Ishikawa (cell line): ENCODE measurements around the gene TRIM36.

Experiments
- CEBPB ChIP-seq: IDR thresholded peaks from 2 replicates; pipeline ENCODE4 v1.6.1; 2012
- EP300 ChIP-seq: IDR thresholded peaks from 2 replicates; pipeline ENCODE4 v1.6.1; 2012; ENCODE audit warnings: borderline replicate concordance
- NFIC ChIP-seq: IDR thresholded peaks from 2 replicates; pipeline ENCODE4 v1.6.1; 2012
- RAD21 ChIP-seq: IDR thresholded peaks from 2 replicates; pipeline ENCODE4 v1.6.1; 2012; ENCODE audit warnings: low read depth
- TAF1 ChIP-seq: IDR thresholded peaks from 2 replicates; pipeline ENCODE4 v1.6.1; 2012; ENCODE audit warnings: low read depth, mild to moderate bottlenecking
- TCF12 ChIP-seq: IDR thresholded peaks from 2 replicates; pipeline ENCODE4 v1.6.1; 2012; ENCODE audit warnings: low read depth
- YY1 ChIP-seq: IDR thresholded peaks from 2 replicates; pipeline ENCODE4 v1.6.1; 2012; ENCODE audit warnings: low read depth
- TF ChIP-seq, protein P1 (sequence below): IDR thresholded peaks from 2 replicates; pipeline ENCODE4 v1.6.1; 2012

DNA sequence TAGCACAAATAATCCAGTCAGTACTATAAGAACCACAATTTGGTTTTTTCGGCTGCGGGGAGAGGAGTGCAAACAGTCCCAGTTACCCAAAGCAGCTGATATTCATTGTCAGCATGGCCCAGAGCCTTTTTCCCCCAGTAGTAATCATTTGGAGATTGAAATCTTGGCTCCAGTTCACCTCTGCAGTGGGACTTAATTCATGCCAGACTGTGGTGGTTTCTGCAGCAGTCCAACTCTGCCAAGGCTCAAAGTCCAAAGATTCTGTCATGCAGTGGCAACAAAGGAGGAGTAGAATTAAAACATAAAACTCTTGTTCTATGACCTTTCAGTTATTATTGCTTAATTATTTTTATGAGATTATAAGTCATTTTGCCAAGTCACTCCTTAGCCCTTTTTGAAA, 25.0 kb upstream of the TRIM36 start:
- TF ChIP-seq NFIC: no peak
- TF ChIP-seq, protein P1, sequence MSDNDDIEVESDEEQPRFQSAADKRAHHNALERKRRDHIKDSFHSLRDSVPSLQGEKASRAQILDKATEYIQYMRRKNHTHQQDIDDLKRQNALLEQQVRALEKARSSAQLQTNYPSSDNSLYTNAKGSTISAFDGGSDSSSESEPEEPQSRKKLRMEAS: no peak
- no peak for TF ChIP-seq RAD21
- TF ChIP-seq TCF12: no peak
- TF ChIP-seq TAF1: no peak
- TF ChIP-seq EP300: no peak
- TF ChIP-seq CEBPB: no peak
- no peak for TF ChIP-seq YY1
